Smooth muscle cell of the coronary artery (primary cell): ENCODE measurements around the gene TUFM. TPM values are rescaled to one million over a fixed set of nuclear protein-coding genes. Genes with fewer than 3 reads are reported as not detected.

Experiments used
- total RNA-seq: library from RNA; depleted of rRNA; stranded (reverse); fragments of >200 nt; gene quantifications from 2 replicates; pipeline ENCODE4 v1.2.3, GENCODE V29; 2014; ENCODE audit warnings: low replicate concordance

The TUFM gene
- total RNA-seq = 99.7 and 139 TPM in 2 replicates

GRCh38 chr16:28846080-28846932, at the start of gene TUFM:
TUFM (minus strand) TSS chr16:28846348; CDS start chr16:28846269, 79 bp downstream.

DNA sequence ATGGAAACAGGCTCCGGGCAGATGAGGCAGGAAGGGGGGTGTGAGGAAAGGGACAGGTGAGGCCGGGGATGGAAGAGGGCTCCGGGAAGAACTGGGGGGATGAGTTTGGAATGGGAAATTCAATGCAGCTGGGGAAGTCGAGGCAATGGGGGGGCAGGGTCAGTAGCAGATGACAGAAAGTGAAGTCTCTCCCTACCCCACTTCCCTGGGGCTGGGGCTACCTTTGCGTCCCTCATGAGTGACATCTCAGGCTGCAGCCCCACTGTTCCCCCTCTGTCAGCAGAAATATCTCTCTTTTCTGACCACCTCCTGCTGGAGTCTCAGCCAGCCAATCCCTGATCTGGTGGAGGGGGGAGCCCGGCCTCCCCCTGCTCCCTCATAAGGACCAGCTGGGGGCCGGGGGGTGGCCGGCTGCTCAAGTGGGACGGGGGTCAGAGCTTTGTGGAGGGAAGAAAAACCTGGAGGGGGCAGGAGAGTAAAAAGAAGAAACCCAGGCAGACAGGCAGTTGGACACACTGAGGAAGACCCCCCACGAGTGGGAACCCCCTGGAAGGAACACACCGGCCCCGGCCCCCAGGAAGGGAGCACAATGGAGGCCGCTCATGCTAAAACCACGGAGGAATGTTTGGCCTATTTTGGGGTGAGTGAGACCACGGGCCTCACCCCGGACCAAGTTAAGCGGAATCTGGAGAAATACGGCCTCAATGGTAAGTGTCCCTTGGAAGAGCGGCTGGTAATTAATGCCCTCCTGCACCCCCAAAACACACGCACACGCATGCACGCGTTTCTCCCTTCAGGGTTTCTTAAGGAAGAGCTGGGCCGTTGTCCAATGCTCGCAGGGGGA, 32.2 kb upstream of the TUFM start, which contains the start of gene ATP2A1:
Gene ATP2A1 (plus strand): TSS at position 406 of the 844 bp plus-strand sequence. CDS start 184 bp downstream, at position 590.

DNA sequence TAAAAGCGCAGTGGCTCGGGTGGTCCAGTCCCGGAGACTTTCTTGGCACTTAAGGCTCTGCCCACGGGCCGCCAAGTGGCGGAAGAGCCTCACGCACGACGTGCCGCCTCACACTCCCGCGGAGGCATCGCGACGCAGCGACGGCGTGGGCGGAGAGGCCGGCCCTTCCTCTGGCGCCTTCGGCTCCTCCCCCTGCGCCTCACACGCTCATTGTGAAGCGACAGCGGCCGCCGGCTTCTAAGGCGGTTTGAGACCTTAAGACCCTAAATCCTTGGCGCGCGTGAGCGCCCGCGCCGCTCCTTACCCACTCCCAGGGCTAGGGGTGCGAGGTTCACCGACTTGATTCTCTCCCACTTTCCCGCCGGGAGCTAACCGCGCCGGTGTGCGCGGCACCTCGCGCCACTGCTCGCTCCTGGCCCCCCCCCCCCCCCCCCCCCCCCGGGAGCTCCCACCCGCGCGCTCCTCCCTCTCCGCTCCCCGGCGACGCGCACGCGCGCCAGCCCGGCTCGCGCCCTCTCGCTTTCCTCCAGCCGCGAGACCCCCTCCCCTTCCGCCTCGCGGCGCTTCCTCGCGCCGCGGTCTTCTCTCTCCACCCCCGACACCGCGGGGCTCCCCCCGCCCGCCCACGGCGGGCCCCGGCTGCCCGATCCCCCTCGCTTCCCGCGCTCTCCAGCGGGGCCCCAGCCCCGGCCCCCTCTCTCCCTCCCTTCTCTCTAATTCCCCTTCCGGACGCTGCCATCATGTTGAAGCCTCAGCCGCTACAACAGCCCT, 23.4 kb downstream of the TUFM start, which contains the start of gene ATXN2L:
Gene ATXN2L (plus strand): TSS at position 480 of the 771 bp plus-strand sequence. CDS start 261 bp downstream, at position 741.

Other genes with a start within 250 kb of the TUFM start
- gene SULT1A2, start 249.3 kb downstream of the TUFM start, total RNA-seq = 0.23 TPM in 1 of 2 replicates, not detected in the other
- 5.0 and 12.9 TPM in 2 replicates for gene SULT1A1, start 236.3 kb downstream of the TUFM start, total RNA-seq
- gene NPIPB8, start 208.3 kb downstream of the TUFM start, total RNA-seq = not detected in 2 replicates
- 158 and 350 TPM in 2 replicates for gene EIF3C, start 134.9 kb downstream of the TUFM start, total RNA-seq
- 0.35 and 0.90 TPM in 2 replicates for gene NPIPB9, start 94.6 kb downstream of the TUFM start, total RNA-seq
- 23.2 and 31.5 TPM in 2 replicates for gene ATXN2L, start 23.3 kb downstream of the TUFM start, total RNA-seq
- 8.9 and 9.0 TPM in 2 replicates for gene SH2B1, start 17.5 kb upstream of the TUFM start, total RNA-seq
- gene ATP2A1, start 32.1 kb upstream of the TUFM start, total RNA-seq = 0.08 and 0.23 TPM in 2 replicates
- gene RABEP2, start 78.9 kb upstream of the TUFM start, total RNA-seq = 24.8 and 25.3 TPM in 2 replicates
- gene CD19, start 85.6 kb upstream of the TUFM start, total RNA-seq = not detected in 2 replicates
- 8.8 and 10.5 TPM in 2 replicates for gene NFATC2IP, start 104.6 kb upstream of the TUFM start, total RNA-seq
- 26.1 and 29.7 TPM in 2 replicates for gene SPNS1, start 128.4 kb upstream of the TUFM start, total RNA-seq
- gene LAT, start 138.7 kb upstream of the TUFM start, total RNA-seq = 0.23 and 0.47 TPM in 2 replicates